Measurements from ENCODE around the gene THSD4.
"Not testable (repeated sequence)": the region's sequence is repeated elsewhere in the genome, so short reads cannot be mapped to it uniquely, and the experiment has no call there.

Gene THSD4

GRCh38 chr15:71194286-71194685 lies 79.0 kb downstream of the THSD4 start:
- DNase-seq, result no peak

GRCh38 chr15:71195242-71195641 lies 80.0 kb downstream of the THSD4 start:
- DNase-seq, result no peak

GRCh38 chr15:71197620-71198019 lies 82.3 kb downstream of the THSD4 start:
- DNase-seq, result no peak

- no peak for DNase-seq
Observed at GRCh38 chr15:71198846-71199245, 83.6 kb downstream of the THSD4 start.

GRCh38 chr15:71199384-71200351 lies 84.4 kb downstream of the THSD4 start:
- no peak for DNase-seq

GRCh38 chr15:71201477-71201876 lies 86.2 kb downstream of the THSD4 start:
- no peak for DNase-seq

- DNase-seq, result no peak
Observed at GRCh38 chr15:71202712-71203111, 87.4 kb downstream of the THSD4 start.

- no peak for DNase-seq
Observed at GRCh38 chr15:71203586-71204474, 88.6 kb downstream of the THSD4 start.

GRCh38 chr15:71207141-71207540 lies 91.9 kb downstream of the THSD4 start:
- DNase-seq, result no peak

GRCh38 chr15:71212146-71212545 lies 96.9 kb downstream of the THSD4 start:
- DNase-seq, result no peak

- not testable (repeated sequence) for DNase-seq
Observed at GRCh38 chr15:71213943-71214342, 98.7 kb downstream of the THSD4 start.

- DNase-seq, result no peak
Observed at GRCh38 chr15:71215126-71215894, 100.0 kb downstream of the THSD4 start.

- DNase-seq, result no peak
Observed at GRCh38 chr15:71218272-71218805, 103.1 kb downstream of the THSD4 start.

- no peak for DNase-seq
Observed at GRCh38 chr15:71219101-71219500, 103.8 kb downstream of the THSD4 start.

- no peak for DNase-seq
Observed at GRCh38 chr15:71219645-71220044, 104.4 kb downstream of the THSD4 start.

- DNase-seq, result no peak
Observed at GRCh38 chr15:71220828-71221227, 105.6 kb downstream of the THSD4 start.

GRCh38 chr15:71221417-71221816 lies 106.1 kb downstream of the THSD4 start:
- no peak for DNase-seq

GRCh38 chr15:71223516-71223915 lies 108.2 kb downstream of the THSD4 start:
- no peak for DNase-seq

- no peak for DNase-seq
Observed at GRCh38 chr15:71224024-71224423, 108.8 kb downstream of the THSD4 start.

- no peak for DNase-seq
Observed at GRCh38 chr15:71225851-71226250, 110.6 kb downstream of the THSD4 start.

GRCh38 chr15:71226536-71227455 lies 111.5 kb downstream of the THSD4 start:
- DNase-seq, result no peak

Measured in cerebellar nuclear complex (tissue), 1 donor.